GM19351 (cell line): Measurements from ENCODE around the gene LTBP2.
"Not testable (repeated sequence)": the region's sequence is repeated elsewhere in the genome, so short reads cannot be mapped to it uniquely, and the experiment has no call there.

ENCODE experiments used
- ATAC-seq: cut with Tn5 transposase; IDR thresholded peaks from one replicate; pipeline ENCODE4 v1.9.1; 2021; ENCODE audit warnings: mild to moderate bottlenecking, moderate library complexity; ENCODE audit not compliant: unreplicated experiment

LTBP2 gene

GRCh38 chr14:74459289-74459946 lies 152.6 kb downstream of the LTBP2 start:
- ATAC-seq = peak; percentile 70

GRCh38 chr14:74457565-74457895 lies 154.5 kb downstream of the LTBP2 start:
- no peak for ATAC-seq

- no peak for ATAC-seq
Measured at GRCh38 chr14:74456684-74457564, 155.1 kb downstream of the LTBP2 start.

- not testable (repeated sequence) for ATAC-seq
Measured at GRCh38 chr14:74454397-74454796, 157.6 kb downstream of the LTBP2 start.
